HG03439 (cell line): ENCODE data around the gene AHI1.

Experiments
- ATAC-seq: cut with Tn5 transposase; IDR thresholded peaks from one replicate; pipeline ENCODE4 v1.9.1; 2021; ENCODE audit warnings: mild to moderate bottlenecking, moderate library complexity; ENCODE audit not compliant: unreplicated experiment

AHI1 gene

DNA sequence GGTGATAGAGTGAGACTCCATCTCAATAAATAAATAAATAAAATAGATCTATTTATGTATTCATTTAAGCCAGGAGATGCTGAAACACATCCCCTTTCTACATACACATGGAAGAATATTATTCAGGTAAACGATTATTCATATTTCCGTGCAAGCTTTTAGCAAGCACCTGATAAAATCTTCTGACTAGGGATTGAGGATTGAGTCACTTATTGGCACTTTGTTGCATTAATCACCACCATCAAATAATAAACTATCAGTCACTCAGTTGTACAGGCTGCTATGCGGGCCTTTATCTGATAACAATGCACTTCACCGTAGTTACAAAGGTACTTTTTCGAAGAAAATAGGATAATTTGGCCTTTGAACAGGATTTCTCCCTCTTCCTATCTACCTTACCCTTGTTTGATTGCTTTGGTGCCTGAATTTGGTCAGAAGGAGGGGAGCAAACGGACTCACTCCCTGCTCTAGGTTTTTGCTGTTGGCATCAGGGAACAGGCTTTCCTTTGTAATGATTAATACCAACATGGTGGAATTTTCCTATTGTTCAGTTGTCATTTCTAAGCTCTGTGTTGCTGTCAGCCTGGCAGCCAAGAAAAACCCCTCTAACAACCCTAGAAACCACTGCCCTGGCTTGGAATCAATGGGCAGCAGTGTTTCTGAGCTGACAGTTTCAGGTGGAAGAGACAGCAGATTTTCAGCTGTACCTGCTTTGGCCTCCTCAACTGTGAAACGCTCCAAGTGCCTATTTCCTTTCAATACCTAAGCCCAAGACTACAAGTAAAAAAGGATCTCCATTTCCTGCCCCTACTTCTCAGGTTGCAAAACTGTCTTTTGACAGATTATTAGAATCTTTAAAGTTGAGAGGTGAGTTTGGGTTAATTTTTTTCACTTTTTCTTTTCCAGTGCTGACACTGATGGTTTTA is 253.4 kb downstream of the AHI1 start:
- no peak for ATAC-seq

DNA sequence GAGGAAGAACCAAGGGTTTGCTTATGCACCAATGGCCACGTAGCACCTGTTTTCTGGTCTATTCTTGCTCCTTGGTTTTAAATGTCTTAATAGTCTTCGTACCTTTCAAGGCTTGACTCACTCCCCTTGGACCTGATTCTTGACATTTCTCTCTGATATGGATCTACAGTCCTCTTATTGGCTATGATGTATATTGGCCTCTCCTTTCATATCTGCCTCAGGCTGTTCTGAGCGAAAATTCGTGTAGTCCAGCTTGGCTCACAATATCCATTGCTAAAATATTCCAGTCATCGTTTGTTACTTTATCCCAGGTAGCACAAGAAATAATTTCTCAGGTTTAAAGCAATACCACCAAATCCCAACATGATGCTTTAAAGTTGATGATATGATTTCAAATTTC is 256.8 kb downstream of the AHI1 start:
- ATAC-seq, result no peak

DNA sequence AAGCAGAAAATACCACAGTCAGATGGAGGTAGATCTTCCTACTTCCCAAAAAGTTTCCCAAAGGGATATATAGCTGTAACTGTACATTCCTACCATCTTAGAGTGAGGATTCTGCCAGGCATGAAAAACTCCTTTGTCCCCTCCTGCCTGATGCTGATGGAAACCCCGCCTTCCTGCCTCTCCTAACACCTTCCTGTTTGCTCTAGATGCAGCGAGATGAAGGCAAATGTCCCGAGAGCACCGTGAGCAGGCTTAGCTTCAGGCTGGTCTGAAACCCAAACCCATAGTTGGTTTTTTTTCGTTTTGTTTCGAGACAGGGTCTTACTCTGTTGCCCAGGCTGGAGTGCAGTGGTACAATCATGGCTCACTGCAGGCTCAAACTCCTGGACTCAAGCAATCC is 260.8 kb downstream of the AHI1 start:
- ATAC-seq, result no peak

DNA sequence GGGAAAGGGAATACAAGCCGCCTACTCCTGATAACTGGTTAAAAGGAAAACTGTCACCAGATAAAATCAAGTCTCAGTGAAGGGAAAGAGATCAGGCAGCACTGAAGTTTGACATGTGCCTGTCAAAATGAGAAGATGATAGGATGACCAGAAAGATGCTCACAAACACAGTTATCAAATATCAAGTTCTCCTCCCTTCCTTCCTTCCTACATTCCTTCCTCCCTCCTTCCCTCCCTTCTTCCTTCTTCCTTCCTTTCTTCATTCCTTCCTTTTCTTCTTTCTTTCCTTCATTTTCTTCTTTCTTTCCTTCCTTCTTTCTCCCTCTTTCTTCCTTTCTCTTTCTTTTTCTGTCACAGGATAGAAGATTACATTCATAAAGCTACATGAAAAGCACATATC is 261.2 kb downstream of the AHI1 start:
- ATAC-seq, result no peak

DNA sequence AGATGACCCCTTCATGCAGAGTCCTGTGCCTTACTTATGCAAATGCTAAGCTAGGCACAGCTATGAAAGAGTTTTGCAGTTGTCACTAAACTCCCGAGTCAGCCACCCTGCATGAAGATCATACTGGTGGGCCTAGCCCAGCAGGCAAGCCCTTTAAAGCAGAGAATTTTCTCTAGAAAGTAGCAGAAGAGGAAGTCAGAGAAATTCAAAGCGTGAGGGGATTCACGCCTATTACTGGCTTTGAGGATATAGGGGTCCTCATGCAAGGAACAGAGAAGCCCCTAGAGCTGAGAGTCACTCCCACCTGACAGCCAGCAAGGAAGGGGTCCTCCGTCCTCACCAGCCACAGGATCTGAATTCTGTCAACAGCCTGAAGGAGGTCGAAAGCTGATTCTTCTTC is 261.8 kb downstream of the AHI1 start:
- no peak for ATAC-seq

DNA sequence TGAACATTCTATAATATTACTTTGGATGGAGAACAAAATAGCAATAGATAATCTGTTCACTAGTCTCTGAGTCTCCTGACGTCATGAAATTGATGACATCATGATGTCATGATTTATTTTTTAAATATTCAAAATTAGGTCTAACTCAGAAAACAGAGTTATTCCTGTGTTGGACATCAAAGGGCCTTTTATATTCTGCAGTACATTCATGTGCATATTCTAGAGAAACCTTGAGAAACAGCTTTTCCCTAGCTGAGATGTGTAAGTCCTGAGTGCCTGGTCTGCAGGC is 263.1 kb downstream of the AHI1 start:
- ATAC-seq, result no peak

DNA sequence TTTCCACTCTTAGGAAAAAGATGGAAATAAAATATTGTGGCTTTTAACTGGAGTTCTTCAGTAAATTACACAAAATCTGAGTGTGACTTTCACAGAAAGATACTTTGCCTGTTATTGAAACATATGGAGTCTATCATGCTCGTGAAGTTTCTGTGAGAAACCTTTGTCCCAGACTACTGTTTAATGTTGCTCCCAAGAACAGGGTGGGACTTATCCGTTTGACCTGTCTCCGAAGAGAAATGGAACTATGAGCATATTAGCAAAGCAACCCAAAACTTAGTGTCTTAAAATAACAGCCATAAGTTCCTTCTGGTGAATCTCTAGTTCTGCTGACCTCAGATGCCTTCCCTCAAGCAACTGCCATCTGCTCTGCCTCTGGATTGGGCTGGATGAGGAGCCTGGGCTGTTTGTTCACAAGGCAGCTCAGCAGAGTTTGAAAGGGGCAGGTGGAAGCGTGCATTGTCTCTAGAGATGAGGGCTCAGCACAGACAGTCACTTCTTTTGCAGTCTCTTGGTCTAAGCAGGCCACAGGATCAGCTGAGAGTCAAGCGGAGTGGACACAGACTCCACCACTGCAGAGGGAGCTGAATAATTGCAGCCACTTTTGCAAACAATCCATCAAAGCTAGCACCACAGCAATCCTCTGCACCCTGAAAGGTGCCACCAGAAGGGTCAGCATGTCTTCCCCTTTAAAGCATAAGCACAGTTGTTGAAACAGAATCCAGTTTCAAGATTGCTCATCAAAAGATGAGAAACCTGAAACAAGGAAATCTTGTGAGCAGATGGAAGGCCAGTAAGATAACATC is 263.7 kb downstream of the AHI1 start:
- ATAC-seq, result no peak
